Mesothelial cell of epicardium (in vitro differentiated cells): Measurements from ENCODE around the gene PTPRJ. TPM values are rescaled to one million over a fixed set of nuclear protein-coding genes. Genes with fewer than 3 reads are reported as not detected.

Experiments used
- DNase-seq, 2 experiments: peaks; one replicate each; pipeline ENCODE4 v3.0.0; 2021; ENCODE audit warnings: low spot score in 2 of 2; ENCODE audit not compliant: unreplicated experiment in 2 of 2
- H3K27ac Mint-ChIP-seq: 2 replicates; pipeline ENCODE4 v1.8.0; 2021; ENCODE audit warnings: mixed read lengths
- H3K27me3 Mint-ChIP-seq: 2 replicates; pipeline ENCODE4 v1.8.0; 2021; ENCODE audit warnings: low read depth, mixed read lengths
- H3K36me3 Mint-ChIP-seq: 2 replicates; pipeline ENCODE4 v1.8.0; 2021; ENCODE audit warnings: mixed read lengths
- H3K4me1 Mint-ChIP-seq: 2 replicates; pipeline ENCODE4 v1.8.0; 2021; ENCODE audit warnings: mixed read lengths
- H3K4me3 Mint-ChIP-seq: 2 replicates; pipeline ENCODE4 v1.8.0; 2021; ENCODE audit warnings: mild to moderate bottlenecking, moderate library complexity, mixed read lengths
- H3K9me3 Mint-ChIP-seq: 2 replicates; pipeline ENCODE4 v1.8.0; 2021; ENCODE audit warnings: mixed read lengths
- CTCF ChIP-seq: fragments of 200-600 bp; sonication (generic); IDR thresholded peaks from one replicate; pipeline ENCODE4 v1.5.0; 2021; ENCODE audit warnings: antibody characterized with exemption; ENCODE audit not compliant: unreplicated experiment
- total RNA-seq: library from RNA; stranded (reverse); gene quantifications from 3 replicates; pipeline ENCODE4 v1.2.1, GENCODE V29; 2021

The PTPRJ gene
- total RNA-seq, 1 donor from 2014 or later: 26.2 TPM

DNA sequence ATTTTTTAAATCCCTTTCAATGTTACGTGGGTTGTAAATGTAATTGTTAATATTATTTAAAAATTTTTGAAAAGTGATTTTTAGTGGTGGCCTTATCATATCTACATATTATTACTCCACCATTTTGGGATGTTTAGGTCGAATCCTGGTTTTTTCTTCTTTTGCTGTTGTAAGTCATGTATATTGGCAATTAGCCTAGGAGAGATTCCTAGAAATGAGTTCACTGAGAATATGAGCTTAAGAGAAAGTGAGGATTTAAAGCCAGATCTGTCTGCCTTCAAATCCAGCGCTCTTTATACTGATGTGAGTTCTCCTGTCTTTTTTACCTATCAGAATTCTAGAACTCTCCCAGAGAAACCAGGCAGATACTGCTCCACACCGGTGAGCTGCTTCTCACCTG is 56.1 kb downstream of the PTPRJ start:
- Mint-ChIP-seq H3K36me3 (no peaks in the 10 kb centered on the region), H3K27me3 (no peaks in the 10 kb centered on the region), H3K4me1 (peaks cover 20% of the 10 kb centered on the region), H3K27ac (peak overlapping the region; percentile 89), H3K9me3 (no peaks in the 10 kb centered on the region), H3K4me3 (no peak overlapping the region)
- TF ChIP-seq CTCF: no peak
- DNase-seq: no peak

- DNase-seq: no peak
- peaks cover 29% of the 10 kb centered on the region for H3K4me1 Mint-ChIP-seq
- no peak overlapping the region for H3K27ac Mint-ChIP-seq
Measured at GRCh38 chr11:48037709-48038468, 57.5 kb downstream of the PTPRJ start.

GRCh38 chr11:48040830-48041444 is 60.6 kb downstream of the PTPRJ start:
- no peaks in the 10 kb centered on the region for H3K27me3 Mint-ChIP-seq
- H3K4me1 Mint-ChIP-seq: peaks cover 25% of the 10 kb centered on the region
- H3K4me3 Mint-ChIP-seq: no peak overlapping the region
- no peak for DNase-seq
- no peaks in the 10 kb centered on the region for H3K9me3 Mint-ChIP-seq
- no peak overlapping the region for H3K27ac Mint-ChIP-seq
- no peak for TF ChIP-seq CTCF
- no peaks in the 10 kb centered on the region for H3K36me3 Mint-ChIP-seq

More at GRCh38 chr11:48037709-48038468, 57.5 kb downstream of the PTPRJ start:
- Mint-ChIP-seq H3K36me3 (no peaks in the 10 kb centered on the region), H3K27me3 (no peaks in the 10 kb centered on the region), H3K4me3 (no peak overlapping the region), H3K9me3 (no peaks in the 10 kb centered on the region)
- no peak for TF ChIP-seq CTCF

DNA sequence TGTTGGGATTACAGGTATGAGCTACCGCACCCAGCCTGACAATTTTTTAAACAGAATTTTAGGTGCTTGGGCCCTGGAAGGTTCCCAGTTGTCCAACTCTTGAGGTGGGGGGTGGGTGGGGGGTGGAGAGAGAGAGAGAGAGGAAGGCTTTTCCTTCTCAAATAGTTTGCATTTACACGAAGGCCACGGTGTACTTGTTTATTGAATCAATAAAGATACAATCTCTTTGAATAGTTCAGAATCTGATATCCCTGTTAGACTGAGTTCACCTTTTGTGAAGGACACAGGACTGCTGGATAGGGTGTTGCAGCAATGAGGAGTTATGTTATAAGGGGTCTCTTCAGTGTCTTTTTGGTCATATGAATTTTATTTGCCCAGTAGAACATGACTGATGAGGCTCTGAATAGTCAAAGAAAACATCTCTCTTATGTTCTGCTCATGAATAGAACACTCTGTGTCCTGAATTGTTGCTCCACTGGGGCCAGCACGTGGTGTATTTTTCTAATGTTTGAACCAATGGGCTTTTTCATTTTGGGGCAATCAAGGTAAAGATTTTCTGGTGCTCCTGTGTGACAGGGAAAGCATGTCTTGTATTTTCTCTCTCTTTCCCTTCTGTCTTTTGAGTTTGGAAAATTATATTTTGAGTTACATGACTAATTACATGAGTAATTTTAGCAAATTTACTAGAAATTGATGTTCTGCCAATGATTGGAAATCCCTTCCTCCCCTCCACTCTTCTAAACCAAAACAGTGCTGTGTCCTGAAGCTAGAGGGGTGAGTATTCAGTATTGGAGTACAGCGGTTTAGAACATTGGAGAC is 61.7 kb downstream of the PTPRJ start:
- Mint-ChIP-seq H3K9me3 (no peaks in the 10 kb centered on the region), H3K27ac (peak overlapping the region; percentile 72), H3K4me1 (peaks cover 15% of the 10 kb centered on the region), H3K36me3 (no peaks in the 10 kb centered on the region), H3K27me3 (no peaks in the 10 kb centered on the region), H3K4me3 (no peak overlapping the region)
- no peak for DNase-seq
- no peak for TF ChIP-seq CTCF

DNA sequence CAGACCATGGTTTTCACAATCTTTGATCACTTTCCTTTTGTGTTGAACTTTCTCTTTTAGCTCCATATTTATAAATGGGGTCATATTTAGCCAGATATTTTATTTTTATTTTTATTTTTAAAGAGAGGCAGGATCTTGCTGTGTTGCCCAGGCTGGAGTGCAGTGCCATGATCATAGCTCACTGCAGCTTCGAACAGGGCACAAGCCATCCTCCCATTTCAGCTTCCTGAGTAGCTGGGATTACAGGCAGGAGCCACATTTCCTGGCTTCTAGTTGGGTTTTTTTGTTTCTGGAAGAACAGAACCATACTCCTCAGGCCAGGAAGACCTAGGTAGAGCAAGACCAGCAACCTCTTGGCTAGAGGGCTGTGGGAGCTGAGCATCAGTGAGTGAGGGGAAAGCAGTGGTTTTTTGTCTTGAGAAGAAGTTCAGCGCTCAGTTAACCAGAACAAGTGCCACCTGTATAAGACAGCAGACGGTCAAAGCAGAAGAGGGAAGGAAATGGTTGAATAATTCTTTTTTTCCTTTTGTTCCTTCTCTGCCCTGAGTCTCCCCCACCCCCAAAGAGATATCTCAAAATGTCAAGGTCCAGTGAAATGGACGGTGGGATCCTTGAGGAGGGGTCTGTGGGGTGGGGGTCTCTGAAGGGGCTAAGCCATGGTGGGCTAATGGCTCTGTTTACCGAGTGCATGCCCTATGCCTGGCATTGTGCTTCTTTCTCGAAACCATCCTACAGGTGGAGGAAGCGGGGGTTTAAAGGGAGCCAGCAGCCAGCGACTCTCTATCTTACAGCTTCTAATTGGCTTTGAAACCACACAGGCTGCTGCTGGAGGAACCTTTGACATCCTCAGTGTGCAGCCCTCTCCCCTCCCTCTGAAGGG is 63.0 kb downstream of the PTPRJ start:
- H3K4me1 Mint-ChIP-seq: peaks cover 24% of the 10 kb centered on the region
- no peaks in the 10 kb centered on the region for H3K9me3 Mint-ChIP-seq
- no peak for DNase-seq
- H3K27me3 Mint-ChIP-seq: no peaks in the 10 kb centered on the region
- peak overlapping the region; percentile 85 for H3K27ac Mint-ChIP-seq
- no peak for TF ChIP-seq CTCF
- H3K36me3 Mint-ChIP-seq: no peaks in the 10 kb centered on the region
- no peak overlapping the region for H3K4me3 Mint-ChIP-seq
